HS-27A (cell line): ENCODE results near the gene MAP1LC3B2.
"Not testable (repeated sequence)": the region's sequence is repeated elsewhere in the genome, so short reads cannot be mapped to it uniquely, and the experiment has no call there.

Experiments
- DNase-seq: peaks from one replicate; pipeline ENCODE4 v3.0.0-alpha.2; 2012; ENCODE audit warnings: low read depth, missing footprints

MAP1LC3B2 gene

DNA sequence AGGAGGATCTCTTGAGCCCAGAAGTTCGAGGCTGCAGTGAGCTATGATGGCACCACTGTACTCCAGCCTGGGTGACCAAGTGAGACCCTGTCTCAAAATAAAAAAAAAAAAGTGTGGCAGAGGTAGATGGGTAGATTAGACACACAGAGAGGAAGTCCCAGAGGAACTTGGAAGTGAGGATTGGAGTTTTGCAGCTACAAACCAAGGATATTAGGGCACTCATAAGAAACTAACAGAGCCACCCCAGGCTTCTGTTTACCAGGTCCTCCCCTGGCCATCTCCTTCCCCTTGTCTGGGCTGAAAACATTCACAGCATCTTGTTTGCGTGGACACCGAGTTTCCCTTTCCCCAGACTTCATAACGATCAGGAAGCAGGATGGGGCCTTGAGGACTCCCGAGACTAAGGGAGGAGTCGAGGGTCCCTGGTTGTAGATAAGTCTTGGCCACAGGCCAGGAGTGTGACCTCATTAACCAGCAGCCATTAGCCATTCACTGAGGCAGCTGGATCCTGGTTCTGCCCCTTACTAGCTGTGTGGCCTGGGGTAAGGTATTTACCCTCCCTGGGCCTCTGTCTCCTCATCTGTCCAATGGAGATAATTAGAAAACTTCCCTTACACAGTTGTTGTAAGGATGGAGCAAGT lies 2.1 kb downstream of the MAP1LC3B2 start:
- DNase-seq, result no peak

GRCh38 chr12:116562090-116562489 lies 2.9 kb downstream of the MAP1LC3B2 start:
- DNase-seq, result no peak

DNA sequence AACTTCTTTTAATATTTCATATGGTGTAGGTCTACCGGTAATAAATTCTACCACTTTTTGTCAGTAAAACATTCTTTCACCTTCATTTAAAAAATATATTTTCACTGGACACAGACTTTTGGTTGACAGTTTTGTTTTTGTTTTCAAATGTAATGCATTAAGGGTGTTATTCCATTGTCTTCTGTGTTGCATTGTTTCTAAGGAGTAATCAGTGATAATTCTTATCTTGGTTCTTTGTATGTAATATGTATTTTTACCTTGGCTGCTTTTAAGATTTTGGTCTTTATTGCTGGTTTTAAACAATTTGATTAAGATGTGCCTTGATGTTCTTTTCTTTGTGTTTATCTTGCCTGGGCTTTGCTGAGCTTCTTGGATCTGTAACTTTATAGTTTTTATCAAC lies 4.1 kb downstream of the MAP1LC3B2 start:
- DNase-seq, result no peak

- no peak for DNase-seq
These were observed 4.9 kb downstream of the MAP1LC3B2 start for GRCh38 chr12:116564080-116564479.

DNA sequence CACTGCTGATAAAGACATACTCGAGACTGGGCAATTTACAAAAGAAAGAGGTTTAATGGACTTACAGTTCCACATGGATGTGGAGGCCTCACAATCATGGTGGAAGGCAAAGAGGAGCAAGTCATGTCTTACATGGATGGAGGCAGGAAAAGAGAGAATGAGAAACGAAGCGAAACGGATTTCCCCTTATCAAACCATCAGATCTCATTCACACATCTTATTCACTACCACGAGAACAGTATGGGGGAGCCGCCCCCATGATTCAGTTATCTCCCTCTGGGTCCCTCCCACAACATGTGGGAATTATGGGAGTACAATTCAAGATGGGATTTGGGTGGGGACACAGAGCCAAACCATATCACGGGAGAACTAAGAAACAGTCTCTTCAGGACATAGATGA lies 6.0 kb downstream of the MAP1LC3B2 start:
- not testable (repeated sequence) for DNase-seq

DNA sequence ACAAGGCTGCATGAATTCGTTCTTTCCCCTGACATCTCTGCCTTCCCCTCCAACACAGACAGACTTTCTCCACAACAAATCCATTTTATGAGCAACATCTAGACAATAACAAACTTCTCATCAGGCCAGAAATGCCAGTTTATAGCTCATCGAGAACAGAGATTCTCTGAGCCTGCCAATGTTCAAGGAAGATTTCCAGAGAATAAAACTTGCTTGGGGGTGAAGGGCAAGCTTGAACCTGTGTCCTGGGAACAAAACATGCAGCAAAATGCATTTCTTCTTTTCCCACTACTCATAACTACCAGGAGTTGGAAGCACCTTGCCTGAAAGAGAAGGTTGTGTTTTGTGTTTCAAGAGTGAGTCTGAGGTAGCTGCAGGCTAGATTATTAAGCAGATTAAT lies 6.8 kb downstream of the MAP1LC3B2 start:
- DNase-seq, result no peak

- no peak for DNase-seq
These were observed 9.0 kb downstream of the MAP1LC3B2 start for GRCh38 chr12:116568203-116568602.

DNA sequence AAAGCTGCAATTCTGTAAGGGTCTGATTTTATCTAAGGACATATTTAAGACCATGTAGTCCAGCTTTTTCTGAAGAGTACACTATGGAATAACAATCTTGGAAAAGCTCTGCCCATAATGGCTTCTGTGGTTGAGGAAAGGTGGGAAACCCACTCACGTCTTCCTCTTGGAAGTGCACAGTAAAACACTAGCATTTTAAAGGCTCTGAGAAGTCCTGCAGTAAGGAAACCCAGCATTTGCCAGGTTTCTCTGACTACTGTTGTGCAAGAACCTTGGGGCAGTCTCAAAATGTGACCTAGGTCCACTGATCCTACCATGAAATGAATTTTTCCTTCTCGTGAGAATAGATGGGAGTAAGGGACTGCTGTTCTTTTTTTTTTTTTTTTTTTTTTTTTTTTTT lies 11.9 kb downstream of the MAP1LC3B2 start:
- DNase-seq, result no peak

DNA sequence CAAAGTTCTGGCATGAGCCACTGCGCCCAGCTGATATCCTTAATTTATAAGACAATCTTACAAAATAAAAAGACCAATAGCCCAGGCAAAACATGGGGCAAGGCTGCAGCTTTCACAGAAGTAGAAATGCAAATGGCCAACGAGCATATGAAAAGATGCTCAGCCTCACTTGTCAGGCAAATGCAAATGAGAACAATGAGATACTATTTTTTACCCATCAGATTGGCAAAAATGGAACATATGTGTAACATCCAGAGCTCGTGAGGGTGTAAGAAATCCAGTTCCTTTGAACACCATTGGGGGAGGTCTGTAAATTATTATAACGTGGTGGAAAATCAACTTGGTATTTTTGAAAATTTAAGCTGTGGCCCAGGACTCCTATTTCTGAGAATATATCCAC lies 14.6 kb downstream of the MAP1LC3B2 start:
- DNase-seq, result no peak

DNA sequence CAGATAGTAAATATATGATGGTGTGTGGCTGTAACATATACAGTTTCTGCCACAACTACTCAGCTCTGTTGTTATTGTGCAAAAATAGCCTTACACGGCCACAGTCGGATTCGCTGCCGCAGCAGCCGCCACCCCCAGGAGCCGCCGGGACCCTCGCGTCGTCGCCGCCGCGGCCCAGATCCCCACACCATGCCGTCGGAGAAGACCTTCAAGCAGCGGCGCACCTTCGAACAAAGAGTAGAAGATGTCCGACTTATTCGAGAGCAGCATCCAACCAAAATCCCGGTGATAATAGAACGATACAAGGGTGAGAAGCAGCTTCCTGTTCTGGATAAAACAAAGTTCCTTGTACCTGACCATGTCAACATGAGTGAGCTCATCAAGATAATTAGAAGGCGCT lies 16.6 kb downstream of the MAP1LC3B2 start:
- DNase-seq, result not testable (repeated sequence)

DNA sequence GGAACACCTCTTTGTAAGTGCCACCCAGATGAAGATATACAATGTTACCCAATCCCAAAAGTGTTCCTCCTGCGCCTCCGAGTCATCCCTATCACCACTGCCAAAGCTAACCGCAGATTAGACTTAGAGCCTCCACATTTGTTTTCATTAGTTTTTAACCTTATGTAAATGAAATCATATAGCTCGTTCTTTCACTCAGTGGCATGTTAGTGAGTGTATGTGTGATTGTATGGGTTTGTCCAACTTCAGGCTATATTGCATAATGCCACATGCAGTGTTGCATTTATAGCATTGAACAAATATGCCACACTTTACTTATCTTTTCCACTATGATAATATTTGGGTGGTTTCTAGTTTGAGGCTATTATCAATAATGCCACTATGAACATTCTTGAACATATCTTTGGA lies 18.0 kb downstream of the MAP1LC3B2 start:
- DNase-seq, result no peak

GRCh38 chr12:116578051-116578450 lies 18.9 kb downstream of the MAP1LC3B2 start:
- no peak for DNase-seq

DNA sequence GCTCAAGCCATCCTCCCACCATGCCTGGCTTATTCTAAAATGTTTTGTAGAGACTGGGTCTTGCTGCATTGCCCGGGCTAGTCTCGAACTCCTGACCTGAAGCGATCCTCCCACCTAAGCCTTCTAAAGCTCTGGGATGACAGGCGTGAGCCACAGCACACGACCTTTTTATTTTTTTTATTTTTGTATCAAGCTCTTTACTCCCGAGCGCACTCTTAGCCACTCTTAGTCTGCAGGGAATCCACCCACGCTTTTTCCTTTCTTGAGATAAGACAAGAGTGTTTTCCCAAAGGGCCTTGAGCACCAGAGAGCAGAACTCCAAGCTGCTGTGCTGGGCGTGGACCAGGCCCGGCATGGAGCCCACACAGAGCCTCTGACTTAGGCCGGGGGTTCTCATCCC lies 23.4 kb downstream of the MAP1LC3B2 start:
- no peak for DNase-seq

DNA sequence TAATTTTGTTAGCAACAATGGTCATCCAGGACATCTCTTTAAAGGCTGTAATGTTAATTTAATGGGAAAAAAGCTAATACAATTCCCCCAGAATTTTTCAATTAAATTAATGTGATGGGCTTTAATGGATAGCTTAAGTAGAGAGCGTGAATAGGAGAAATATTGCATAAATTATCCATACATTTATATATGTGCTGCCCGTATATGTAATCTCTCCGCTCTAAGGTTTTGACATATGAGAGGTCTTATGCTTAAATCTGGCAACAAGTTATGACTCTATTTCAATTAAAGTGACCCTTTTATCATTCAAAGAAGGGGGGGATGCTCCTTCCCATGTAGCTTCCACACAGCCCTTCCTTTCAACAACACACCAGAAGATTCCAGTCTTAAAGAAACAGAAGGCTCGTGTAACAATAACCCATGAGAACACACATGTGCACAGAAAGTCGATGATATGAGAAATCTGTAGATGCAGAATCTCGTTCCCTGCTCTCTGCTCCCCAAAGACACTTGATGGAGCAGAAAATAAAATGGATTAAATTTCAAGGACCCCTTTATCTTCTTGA lies 24.0 kb downstream of the MAP1LC3B2 start:
- DNase-seq, result no peak

- no peak for DNase-seq
These were observed 28.1 kb downstream of the MAP1LC3B2 start for GRCh38 chr12:116587270-116587669.

DNA sequence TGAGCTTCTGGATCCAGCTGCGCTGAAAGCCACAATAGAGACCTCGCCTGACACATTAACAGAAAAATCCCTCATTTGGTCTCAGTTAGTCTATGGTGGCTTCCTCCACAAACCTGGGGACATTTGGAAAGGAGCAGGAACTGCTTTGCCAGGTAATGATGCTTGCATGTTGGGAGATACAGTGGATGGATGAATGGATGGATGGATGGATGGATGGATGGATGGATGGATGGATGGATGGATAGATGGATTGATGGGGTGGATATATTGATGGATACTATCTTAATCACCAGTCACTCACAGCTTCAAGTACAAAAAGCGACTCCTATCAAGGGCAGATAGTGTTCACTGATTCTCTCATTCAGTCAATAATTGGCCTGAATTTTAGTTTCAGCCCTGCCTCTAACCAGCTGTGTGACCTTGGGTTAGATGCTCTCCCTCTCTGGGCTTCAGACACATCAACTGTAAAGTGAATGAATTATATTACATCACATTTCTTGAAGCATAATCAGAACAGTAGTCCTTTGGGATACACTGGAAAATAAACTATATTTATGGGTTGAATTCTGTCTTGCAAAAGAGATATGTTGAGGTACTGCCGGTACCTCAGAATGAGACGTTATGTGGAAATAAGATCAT lies 29.3 kb downstream of the MAP1LC3B2 start:
- no peak for DNase-seq

DNA sequence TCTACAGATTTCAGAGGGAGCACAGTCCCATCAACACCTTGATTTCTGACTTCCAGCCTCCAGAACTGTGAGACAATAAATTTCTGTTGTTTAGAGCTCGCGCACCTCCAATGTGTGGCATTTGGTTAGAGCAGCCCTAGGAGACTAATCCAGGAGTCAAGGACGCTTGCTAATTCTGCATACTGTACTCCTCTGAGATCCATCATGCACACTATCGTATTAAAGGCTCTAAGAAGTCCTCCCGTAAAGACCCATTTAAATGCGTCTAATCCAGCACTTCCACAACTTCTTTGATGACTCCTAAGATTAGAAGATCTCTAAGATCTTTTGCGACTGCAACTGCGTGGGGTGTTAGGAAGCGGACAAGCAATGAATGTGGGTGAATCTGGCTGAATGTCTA lies 30.4 kb downstream of the MAP1LC3B2 start:
- DNase-seq, result no peak

GRCh38 chr12:116590561-116590960 lies 31.4 kb downstream of the MAP1LC3B2 start:
- DNase-seq, result no peak

DNA sequence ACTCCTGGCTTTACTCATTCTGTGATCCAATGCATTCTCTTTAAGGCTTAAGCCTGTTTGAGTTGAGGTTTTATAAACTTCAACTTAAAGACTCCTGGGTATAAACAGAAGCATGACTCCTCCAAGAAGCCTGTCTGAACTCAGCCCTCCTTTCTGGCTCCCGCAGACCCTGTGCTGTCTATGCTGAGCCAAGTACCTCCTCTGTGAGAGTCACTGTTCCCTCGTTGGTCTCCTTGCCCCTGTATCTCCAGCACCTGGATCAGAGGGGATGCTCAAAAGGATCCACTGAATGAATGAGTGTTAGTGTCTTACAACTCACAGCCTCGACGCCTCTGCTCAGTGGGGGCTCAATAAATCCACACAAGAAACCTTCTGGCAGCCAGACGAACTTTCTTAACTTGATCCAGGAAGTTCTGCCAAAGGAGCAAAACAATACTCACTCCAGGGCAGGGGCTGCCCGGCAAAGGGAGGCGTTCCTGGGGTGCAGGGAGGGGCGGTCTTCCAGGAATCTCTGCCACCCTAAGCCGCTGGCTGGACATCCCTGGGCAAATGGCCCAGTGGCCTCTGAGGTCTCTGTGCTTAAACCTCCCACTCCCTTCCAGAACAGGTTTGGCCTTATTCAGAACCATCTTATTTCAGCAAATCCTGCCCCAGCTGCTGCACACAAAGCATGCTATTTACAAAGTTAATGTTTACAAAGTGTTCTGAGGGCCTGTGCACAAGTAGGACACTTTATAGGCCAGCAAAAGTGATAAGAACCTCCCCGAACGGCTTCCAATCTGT lies 32.9 kb downstream of the MAP1LC3B2 start:
- DNase-seq, result no peak

- no peak for DNase-seq
These were observed 33.5 kb downstream of the MAP1LC3B2 start for GRCh38 chr12:116592731-116593130.

- DNase-seq, result no peak
These were observed 35.3 kb downstream of the MAP1LC3B2 start for GRCh38 chr12:116594325-116595038.

- DNase-seq, result no peak
These were observed 36.0 kb downstream of the MAP1LC3B2 start for GRCh38 chr12:116595186-116595585.
